KMS-11 (cell line): ENCODE data around the gene DNAJC7.

Source experiments
- H2AFZ ChIP-seq: fragments of 200-600 bp; sonication (generic); 2 replicates; pipeline ENCODE4 v1.6.1; 2016; ENCODE audit warnings: antibody characterized with exemption, mixed run types, low read depth
- H3K27ac ChIP-seq: fragments of 200-600 bp; sonication (generic); 2 replicates; pipeline ENCODE4 v1.6.1; 2016; ENCODE audit warnings: mild to moderate bottlenecking, mixed run types
- H3K27me3 ChIP-seq: fragments of 200-600 bp; sonication (generic); 2 replicates; pipeline ENCODE4 v1.6.1; 2017; ENCODE audit warnings: mild to moderate bottlenecking, low read depth, mixed run types, moderate library complexity; ENCODE audit not compliant: insufficient read depth
- H3K36me3 ChIP-seq: fragments of 200-600 bp; sonication (generic); 2 replicates; pipeline ENCODE4 v1.6.1; 2017; ENCODE audit warnings: mild to moderate bottlenecking, mixed run types; ENCODE audit not compliant: insufficient read depth
- H3K4me1 ChIP-seq: fragments of 200-600 bp; sonication (generic); 2 replicates; pipeline ENCODE4 v1.6.1; 2016; ENCODE audit warnings: mild to moderate bottlenecking, low read depth, mixed run types; ENCODE audit not compliant: poor library complexity, severe bottlenecking
- H3K4me2 ChIP-seq: fragments of 200-600 bp; sonication (generic); 2 replicates; pipeline ENCODE4 v1.7.0; 2016; ENCODE audit warnings: mild to moderate bottlenecking, mixed run types
- H3K4me3 ChIP-seq: fragments of 200-600 bp; sonication (generic); IDR thresholded peaks from 2 replicates; pipeline ENCODE4 v1.6.1; 2017; ENCODE audit warnings: low read depth, low read length, mixed read lengths; ENCODE audit not compliant: insufficient read depth
- H3K79me2 ChIP-seq: fragments of 200-600 bp; sonication (generic); 2 replicates; pipeline ENCODE4 v1.6.1; 2016; ENCODE audit warnings: low read depth, mixed run types; ENCODE audit not compliant: insufficient read depth
- H3K9ac ChIP-seq: fragments of 200-600 bp; sonication (generic); 2 replicates; pipeline ENCODE4 v1.6.1; 2016; ENCODE audit warnings: mild to moderate bottlenecking, mixed run types
- H4K20me1 ChIP-seq: fragments of 200-600 bp; sonication (generic); 2 replicates; pipeline ENCODE4 v1.6.1; 2016; ENCODE audit warnings: mild to moderate bottlenecking, mixed run types; ENCODE audit not compliant: insufficient read depth
- TF ChIP-seq, protein P1 (sequence below): fragments of 200-600 bp; sonication (generic); conservative IDR thresholded peaks from 2 replicates; pipeline ENCODE4 v1.6.1; 2017; ENCODE audit warnings: low read depth, mild to moderate bottlenecking, antibody characterized with exemption, low read length, moderate library complexity, mixed read lengths

The DNAJC7 gene

DNA sequence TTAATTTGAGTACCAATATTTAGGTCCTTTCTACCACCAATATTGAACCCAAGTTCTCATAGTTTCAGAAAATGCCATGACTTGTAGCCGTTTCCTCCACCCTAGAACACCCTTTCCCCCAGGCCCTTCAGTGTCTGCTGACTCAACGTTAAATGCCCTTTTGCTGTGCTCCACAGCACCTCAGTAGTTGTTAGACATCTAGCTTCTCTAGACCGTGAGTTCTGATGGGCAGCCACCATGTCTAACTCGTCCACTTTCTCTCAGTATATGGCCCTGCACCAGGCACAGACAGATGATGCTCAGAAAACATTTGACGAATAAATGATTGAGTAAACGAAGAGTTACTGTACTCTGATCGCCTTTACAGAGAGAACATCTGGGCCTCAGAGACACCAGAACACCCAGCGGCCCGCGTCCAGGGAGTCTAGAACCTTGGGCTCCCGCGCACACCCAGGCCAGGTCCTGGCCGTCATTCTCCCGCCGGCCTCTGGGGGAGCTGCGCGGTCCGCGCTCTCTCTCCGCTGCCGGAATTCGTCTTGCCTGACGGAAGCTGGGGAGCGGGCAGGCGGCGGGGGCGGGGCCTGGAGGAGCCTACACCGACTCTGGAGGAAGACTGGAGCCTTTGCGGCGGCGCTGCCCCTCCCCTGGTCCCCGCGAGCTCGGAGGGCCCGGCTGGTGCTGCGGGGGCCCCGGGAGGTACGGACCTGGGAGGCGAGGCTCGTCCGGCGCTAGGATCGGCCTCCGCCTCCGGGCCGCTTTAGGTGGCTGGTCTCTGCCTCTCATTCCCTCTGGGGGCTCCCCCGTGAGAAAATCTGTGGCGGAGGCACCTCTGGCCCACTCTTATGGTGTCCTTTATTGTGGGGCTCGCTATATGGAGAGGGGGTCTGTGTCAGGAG, 2.5 kb upstream of the DNAJC7 start, which contains the start of gene NKIRAS2:
Gene NKIRAS2 (plus strand): TSS at position 582 of the 896 bp plus-strand sequence. CDS start 1,488 bp downstream, outside the sequence.
- peaks cover 47% of the 10 kb centered on the region for H3K4me1 ChIP-seq

DNA sequence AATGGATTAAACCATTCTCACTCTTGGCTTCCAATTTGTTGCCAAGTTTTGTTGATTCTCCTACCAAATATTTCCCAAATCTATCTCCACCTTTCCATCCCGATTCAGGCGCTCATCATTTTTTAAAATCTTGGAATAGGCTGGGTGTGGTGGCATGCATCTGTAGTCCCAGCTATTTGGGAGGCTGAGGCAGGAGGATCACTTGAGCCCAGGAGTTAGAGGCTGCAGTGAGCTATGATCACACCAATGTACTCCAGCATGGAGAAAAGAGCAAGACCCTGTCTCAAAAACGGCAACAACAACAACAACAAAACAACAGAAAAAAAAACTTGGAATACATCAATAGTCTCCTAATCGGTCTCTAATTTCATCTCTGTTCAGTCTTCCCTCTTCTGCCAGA, 1.7 kb upstream of the DNAJC7 start:
- Histone ChIP-seq H3K79me2 (peaks cover 46% of the 10 kb centered on the region), H2AFZ (no peak overlapping the region), H3K9ac (no peak overlapping the region), H3K36me3 (no peaks in the 10 kb centered on the region), H3K27me3 (no peaks in the 10 kb centered on the region), H3K4me2 (no peak overlapping the region), H4K20me1 (no peaks in the 10 kb centered on the region), H3K4me3 (no peak overlapping the region), H3K27ac (no peak overlapping the region), H3K4me1 (peaks cover 47% of the 10 kb centered on the region)
- TF ChIP-seq, protein P1, sequence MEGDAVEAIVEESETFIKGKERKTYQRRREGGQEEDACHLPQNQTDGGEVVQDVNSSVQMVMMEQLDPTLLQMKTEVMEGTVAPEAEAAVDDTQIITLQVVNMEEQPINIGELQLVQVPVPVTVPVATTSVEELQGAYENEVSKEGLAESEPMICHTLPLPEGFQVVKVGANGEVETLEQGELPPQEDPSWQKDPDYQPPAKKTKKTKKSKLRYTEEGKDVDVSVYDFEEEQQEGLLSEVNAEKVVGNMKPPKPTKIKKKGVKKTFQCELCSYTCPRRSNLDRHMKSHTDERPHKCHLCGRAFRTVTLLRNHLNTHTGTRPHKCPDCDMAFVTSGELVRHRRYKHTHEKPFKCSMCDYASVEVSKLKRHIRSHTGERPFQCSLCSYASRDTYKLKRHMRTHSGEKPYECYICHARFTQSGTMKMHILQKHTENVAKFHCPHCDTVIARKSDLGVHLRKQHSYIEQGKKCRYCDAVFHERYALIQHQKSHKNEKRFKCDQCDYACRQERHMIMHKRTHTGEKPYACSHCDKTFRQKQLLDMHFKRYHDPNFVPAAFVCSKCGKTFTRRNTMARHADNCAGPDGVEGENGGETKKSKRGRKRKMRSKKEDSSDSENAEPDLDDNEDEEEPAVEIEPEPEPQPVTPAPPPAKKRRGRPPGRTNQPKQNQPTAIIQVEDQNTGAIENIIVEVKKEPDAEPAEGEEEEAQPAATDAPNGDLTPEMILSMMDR, result no peak

More for the DNA sequence above, 2.5 kb upstream of the DNAJC7 start, which contains the start of gene NKIRAS2:
- H3K36me3 ChIP-seq, result no peaks in the 10 kb centered on the region
- peak within 1 kb of the TSS; percentile 58; the same call in 1 of the 2 replicates for H3K9ac ChIP-seq
- TF ChIP-seq, protein P1, result peak; percentile 80
- H3K4me3 ChIP-seq, result no peak within 1 kb of the TSS
- peaks cover 38% of the 10 kb centered on the region for H3K79me2 ChIP-seq
- peak within 1 kb of the TSS; percentile 90 for H2AFZ ChIP-seq
- H3K27me3 ChIP-seq, result no peaks in the 10 kb centered on the region
- peak within 1 kb of the TSS; percentile 20; the same call in 1 of the 2 replicates for H3K27ac ChIP-seq
- peak within 1 kb of the TSS; percentile 91 for H3K4me2 ChIP-seq
- no peaks in the 10 kb centered on the region for H4K20me1 ChIP-seq

DNA sequence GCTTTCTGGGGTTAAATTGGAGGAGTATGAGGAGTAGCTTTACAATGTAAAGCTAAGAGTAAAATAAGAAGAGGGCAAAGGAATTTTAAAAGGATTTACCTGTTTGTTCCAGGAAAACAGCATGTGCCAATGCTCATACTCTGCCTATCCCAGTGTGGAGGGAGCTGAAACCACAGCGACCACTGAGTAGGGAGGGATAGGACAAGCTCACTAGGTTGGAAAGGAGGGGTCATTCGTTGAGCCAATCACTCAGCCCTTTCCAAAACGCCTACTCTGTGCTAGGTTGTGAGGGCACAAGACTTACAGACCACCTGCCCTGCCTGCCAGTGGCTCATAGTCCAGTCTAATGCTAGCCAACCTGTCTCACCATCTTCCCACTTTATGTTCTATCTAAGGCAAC, 1.1 kb upstream of the DNAJC7 start:
- H3K4me3 ChIP-seq, result no peak overlapping the region
- H3K4me1 ChIP-seq, result peaks cover 48% of the 10 kb centered on the region
- no peak overlapping the region for H3K27ac ChIP-seq
- peak overlapping the region; percentile 75 for H2AFZ ChIP-seq
- peak overlapping the region; percentile 89 for H3K4me2 ChIP-seq
- TF ChIP-seq, protein P1, result no peak
- H3K79me2 ChIP-seq, result peaks cover 52% of the 10 kb centered on the region
- H4K20me1 ChIP-seq, result no peaks in the 10 kb centered on the region
- H3K36me3 ChIP-seq, result no peaks in the 10 kb centered on the region
- H3K9ac ChIP-seq, result no peak overlapping the region; the same call in 1 of the 2 replicates
- no peaks in the 10 kb centered on the region for H3K27me3 ChIP-seq

DNA sequence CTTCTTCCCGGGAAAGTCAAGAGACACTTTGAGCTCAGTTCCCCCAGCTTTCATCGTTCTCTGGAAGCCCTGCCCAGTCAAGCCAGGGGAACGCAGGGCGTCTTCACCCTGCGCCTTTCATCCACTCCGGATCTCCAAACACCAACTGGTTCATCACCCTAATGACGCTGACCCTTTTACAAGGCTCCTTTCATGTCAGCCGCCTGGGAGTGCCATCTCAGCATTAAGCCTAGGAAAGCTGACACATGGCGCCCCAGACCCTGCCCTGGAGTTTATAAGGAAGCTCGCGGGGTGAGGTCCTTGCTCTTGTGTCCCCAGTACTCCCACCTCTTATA, 594 bp upstream of the DNAJC7 start:
- H3K79me2 ChIP-seq, result peaks cover 57% of the 10 kb centered on the region
- H3K4me3 ChIP-seq, result peak overlapping the region; percentile 64
- H2AFZ ChIP-seq, result peak overlapping the region; percentile 75
- H3K27ac ChIP-seq, result peak overlapping the region; percentile 68; the same call in 1 of the 2 replicates
- H3K4me2 ChIP-seq, result peak overlapping the region; percentile 89
- H4K20me1 ChIP-seq, result no peaks in the 10 kb centered on the region
- peak overlapping the region; percentile 87 for H3K9ac ChIP-seq
- peaks cover 48% of the 10 kb centered on the region for H3K4me1 ChIP-seq
- H3K36me3 ChIP-seq, result no peaks in the 10 kb centered on the region
- H3K27me3 ChIP-seq, result no peaks in the 10 kb centered on the region
- TF ChIP-seq, protein P1, result no peak; the same call in 1 of the 2 replicates
